Stimulated activated naive CD8-positive, alpha-beta T cell treated with anti-CD3 and anti-CD28 coated beads, Interleukin-15, amount 100 ng/mL, for 72 hours (primary cell): Measurements from ENCODE around the gene CLEC20A.
A peak's percentile ranks its signal among the peaks of the same experiment; 100 is the strongest.

Experiments
- ATAC-seq: fragments of 150-1000 bp; cut with Tn5 transposase; 2 replicates; pipeline ENCODE4 v1.10.0; 2021; ENCODE audit warnings: mild to moderate bottlenecking, moderate library complexity
- DNase-seq, 2 donors: peaks; one replicate each; pipeline ENCODE4 v3.0.0; 2021 to 2022
- H3K27ac Mint-ChIP-seq, 2 donors: one replicate each; pipeline ENCODE4 v1.8.0; 2022; ENCODE audit warnings: mild to moderate bottlenecking in 2 of 2, mixed read lengths in 2 of 2, moderate library complexity in 2 of 2
- H3K27me3 Mint-ChIP-seq: one replicate; pipeline ENCODE4 v1.8.0; 2022; ENCODE audit warnings: mixed read lengths
- H3K4me1 Mint-ChIP-seq: one replicate; pipeline ENCODE4 v1.8.0; 2022; ENCODE audit warnings: mild to moderate bottlenecking, mixed read lengths
- H3K4me3 Mint-ChIP-seq, 2 donors: one replicate each; pipeline ENCODE4 v1.8.0; 2022; ENCODE audit warnings: mild to moderate bottlenecking in 2 of 2, mixed read lengths in 2 of 2, moderate library complexity in 1 of 2
- H3K9me3 Mint-ChIP-seq, 2 donors: one replicate each; pipeline ENCODE4 v1.8.0; 2022; ENCODE audit warnings: mixed read lengths in 2 of 2

CLEC20A gene

DNA sequence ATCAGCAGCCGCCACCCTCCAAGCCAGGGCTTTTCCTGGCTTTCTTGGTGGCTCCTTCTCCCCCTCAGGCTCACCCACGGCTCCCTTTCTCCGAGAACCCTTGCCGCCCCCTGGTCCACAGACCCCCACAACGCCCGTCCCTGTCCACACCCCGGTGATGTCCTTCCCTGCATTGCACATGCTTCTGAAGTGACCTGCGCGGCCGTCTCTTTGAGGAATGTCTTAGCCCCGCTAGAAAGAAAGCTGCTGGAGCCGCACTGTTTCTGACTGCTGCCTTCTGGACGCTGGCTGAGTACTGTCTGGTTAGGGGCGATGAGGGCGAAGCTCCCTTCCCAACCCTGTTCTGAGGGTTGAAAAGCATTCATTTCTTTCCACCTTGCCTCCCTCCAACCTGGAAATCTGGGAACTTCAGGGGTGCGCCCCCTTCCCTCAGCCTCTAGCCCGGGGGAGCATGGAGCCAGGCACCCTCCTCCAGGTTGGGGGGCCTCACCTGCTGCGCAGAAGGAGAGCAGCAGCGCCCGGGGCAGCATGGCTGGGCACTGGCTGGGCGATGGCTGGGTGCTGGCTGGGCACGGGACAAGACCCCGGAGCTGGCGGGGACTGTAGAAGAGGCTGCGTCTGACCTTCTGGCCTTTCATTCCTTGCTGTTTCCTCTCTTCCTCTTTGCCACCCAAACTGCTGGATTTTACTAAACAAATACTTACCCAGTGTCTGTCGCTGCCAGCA, at the start of gene CLEC20A:
TSS of gene CLEC20A (minus strand) at position 555 of the 726 bp plus-strand sequence. CDS start at position 530, 25 bp downstream.
- peak; percentile 4 for ATAC-seq
- peaks cover 3% of the 10 kb centered on the region for H3K27me3 Mint-ChIP-seq
- peak within 1 kb of the TSS in 1 of 2 donors; percentile 6 for H3K27ac Mint-ChIP-seq
- no peaks in the 10 kb centered on the region for H3K4me1 Mint-ChIP-seq
- no peaks in the 10 kb centered on the region for H3K9me3 Mint-ChIP-seq
- H3K4me3 Mint-ChIP-seq, result no peak within 1 kb of the TSS
- no peak for DNase-seq

GRCh38 chr1:178544531-178544930, 47.8 kb upstream of the CLEC20A start:
- no peak for ATAC-seq

DNA sequence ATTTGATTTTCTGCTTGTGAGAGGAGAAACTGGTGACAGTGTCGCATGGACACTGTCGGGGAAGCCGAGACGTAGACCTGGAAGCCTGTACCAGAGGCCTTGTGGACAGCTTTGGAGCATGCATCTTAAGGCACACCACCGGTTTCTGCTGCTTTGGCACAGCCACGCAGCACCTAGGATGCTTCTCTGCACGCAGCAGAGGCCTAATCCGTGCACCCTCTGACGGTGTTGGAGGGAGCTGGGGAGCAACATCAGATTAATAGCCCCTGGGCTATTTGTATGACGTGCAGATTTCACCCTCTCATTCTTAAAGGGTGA, 46.5 kb upstream of the CLEC20A start:
- Mint-ChIP-seq H3K27ac (peak overlapping the region in 1 of 2 donors; percentile 93), H3K4me1 (peaks cover 24% of the 10 kb centered on the region), H3K27me3 (peaks cover 7% of the 10 kb centered on the region), H3K9me3 (no peaks in the 10 kb centered on the region), H3K4me3 (peak overlapping the region; percentile 94 to 96)
- ATAC-seq (peak; percentile 9), DNase-seq (no peak)

More at GRCh38 chr1:178544531-178544930, 47.8 kb upstream of the CLEC20A start:
- peaks cover 24% of the 10 kb centered on the region for H3K4me1 Mint-ChIP-seq
- no peak for DNase-seq
- no peaks in the 10 kb centered on the region for H3K27me3 Mint-ChIP-seq
- H3K4me3 Mint-ChIP-seq, result no peak overlapping the region
- no peaks in the 10 kb centered on the region for H3K9me3 Mint-ChIP-seq
- peak overlapping the region in 1 of 2 donors; percentile 61 for H3K27ac Mint-ChIP-seq

- DNase-seq (peak; percentile 93 to 94), ATAC-seq (peak; percentile 88)
- Mint-ChIP-seq H3K4me1 (peaks cover 24% of the 10 kb centered on the region), H3K27ac (peak overlapping the region; percentile 93 to 96), H3K9me3 (no peaks in the 10 kb centered on the region), H3K4me3 (peak overlapping the region; percentile 94 to 96), H3K27me3 (peaks cover 7% of the 10 kb centered on the region)
Observed at GRCh38 chr1:178542554-178543289, 46.0 kb upstream of the CLEC20A start.

GRCh38 chr1:178541829-178542553, 45.2 kb upstream of the CLEC20A start:
- Mint-ChIP-seq H3K27ac (peak overlapping the region; percentile 90 to 93), H3K9me3 (no peaks in the 10 kb centered on the region)

DNA sequence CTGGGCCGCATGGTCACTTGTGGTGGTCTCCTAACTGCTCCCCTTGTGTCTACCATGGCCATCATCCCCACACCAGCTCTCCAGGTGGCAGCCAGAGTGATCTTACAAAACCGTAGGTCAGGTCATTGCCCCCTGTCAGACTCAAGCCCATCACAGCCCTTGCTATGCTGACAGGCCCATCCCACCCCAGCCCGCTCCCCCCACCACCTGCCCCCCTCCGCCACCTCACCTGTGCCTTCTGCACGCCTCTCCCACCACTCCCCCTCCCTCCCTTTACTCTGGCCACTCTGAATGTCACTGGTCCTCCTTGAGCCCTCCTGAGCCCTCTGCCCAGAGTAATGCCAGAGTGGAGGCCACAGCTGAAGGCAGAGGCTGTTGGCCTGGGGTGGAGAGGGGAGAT, 44.6 kb upstream of the CLEC20A start:
- peaks cover 24% of the 10 kb centered on the region for H3K4me1 Mint-ChIP-seq
- H3K27ac Mint-ChIP-seq, result peak overlapping the region in 1 of 2 donors; percentile 93
- H3K9me3 Mint-ChIP-seq, result no peaks in the 10 kb centered on the region
- H3K27me3 Mint-ChIP-seq, result peaks cover 7% of the 10 kb centered on the region
- peak overlapping the region; percentile 94 to 96 for H3K4me3 Mint-ChIP-seq
- ATAC-seq (no peak), DNase-seq (no peak)

More at GRCh38 chr1:178541829-178542553, 45.2 kb upstream of the CLEC20A start:
- peak overlapping the region; percentile 94 to 96 for H3K4me3 Mint-ChIP-seq
- DNase-seq (peak; percentile 44 to 49), ATAC-seq (peak; percentile 65)
- H3K27me3 Mint-ChIP-seq, result peaks cover 7% of the 10 kb centered on the region
- H3K4me1 Mint-ChIP-seq, result peaks cover 24% of the 10 kb centered on the region

DNA sequence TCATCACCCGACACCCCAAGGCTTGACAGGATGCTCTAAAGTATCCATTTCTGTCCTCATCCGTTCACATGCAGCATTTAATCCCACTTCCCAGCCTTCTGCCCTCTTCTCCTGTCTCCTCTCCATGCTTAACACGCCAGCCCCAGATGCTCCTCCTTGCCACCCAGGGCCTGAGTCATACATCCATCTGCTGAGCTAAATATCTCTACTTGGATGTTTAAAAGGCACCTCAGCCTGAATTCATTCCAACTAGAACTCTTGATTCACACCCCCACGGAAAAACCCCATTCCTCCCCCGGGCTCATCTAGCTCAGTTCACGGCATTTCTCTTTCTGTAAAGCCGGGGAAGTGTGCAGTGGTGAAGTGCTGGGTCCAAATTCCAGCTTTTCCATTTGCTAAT, 43.9 kb upstream of the CLEC20A start:
- Mint-ChIP-seq H3K4me3 (no peak overlapping the region), H3K4me1 (peaks cover 24% of the 10 kb centered on the region), H3K27me3 (peaks cover 7% of the 10 kb centered on the region), H3K27ac (no peak overlapping the region), H3K9me3 (no peaks in the 10 kb centered on the region)
- no peak for DNase-seq
- ATAC-seq, result no peak

- DNase-seq (no peak), ATAC-seq (no peak)
- H3K4me1 Mint-ChIP-seq, result peaks cover 24% of the 10 kb centered on the region
- no peak overlapping the region for H3K4me3 Mint-ChIP-seq
- no peaks in the 10 kb centered on the region for H3K9me3 Mint-ChIP-seq
- H3K27me3 Mint-ChIP-seq, result peaks cover 7% of the 10 kb centered on the region
- no peak overlapping the region for H3K27ac Mint-ChIP-seq
Observed at GRCh38 chr1:178540204-178540603, 43.4 kb upstream of the CLEC20A start.

DNA sequence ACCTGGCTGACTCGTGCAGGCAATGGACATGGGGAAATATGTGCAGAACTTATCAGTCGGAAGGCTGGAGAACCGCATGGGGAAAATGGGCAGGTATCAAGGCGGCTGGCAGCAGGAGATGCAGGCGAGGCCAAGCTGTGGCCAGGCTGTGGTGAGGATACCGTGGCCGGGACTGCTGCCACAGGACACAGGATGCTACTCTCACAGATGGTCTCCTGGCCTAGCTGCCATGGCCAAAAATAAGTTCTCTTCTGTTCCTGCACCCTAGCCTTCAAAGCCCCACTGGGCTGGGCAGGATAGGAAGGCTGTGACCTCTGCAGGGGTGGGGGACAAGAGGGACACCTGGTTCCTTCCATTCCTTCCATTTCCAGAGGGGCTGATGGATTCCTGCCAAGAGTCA, 42.5 kb upstream of the CLEC20A start:
- Mint-ChIP-seq H3K27me3 (peaks cover 7% of the 10 kb centered on the region), H3K9me3 (no peaks in the 10 kb centered on the region), H3K27ac (no peak overlapping the region), H3K4me3 (no peak overlapping the region), H3K4me1 (peaks cover 19% of the 10 kb centered on the region)
- ATAC-seq (no peak), DNase-seq (no peak)

- Mint-ChIP-seq H3K4me3 (no peak overlapping the region), H3K4me1 (peaks cover 16% of the 10 kb centered on the region), H3K9me3 (no peaks in the 10 kb centered on the region), H3K27ac (no peak overlapping the region), H3K27me3 (peaks cover 7% of the 10 kb centered on the region)
- DNase-seq, result no peak
- no peak for ATAC-seq
Observed at GRCh38 chr1:178538192-178538916, 41.6 kb upstream of the CLEC20A start.

DNA sequence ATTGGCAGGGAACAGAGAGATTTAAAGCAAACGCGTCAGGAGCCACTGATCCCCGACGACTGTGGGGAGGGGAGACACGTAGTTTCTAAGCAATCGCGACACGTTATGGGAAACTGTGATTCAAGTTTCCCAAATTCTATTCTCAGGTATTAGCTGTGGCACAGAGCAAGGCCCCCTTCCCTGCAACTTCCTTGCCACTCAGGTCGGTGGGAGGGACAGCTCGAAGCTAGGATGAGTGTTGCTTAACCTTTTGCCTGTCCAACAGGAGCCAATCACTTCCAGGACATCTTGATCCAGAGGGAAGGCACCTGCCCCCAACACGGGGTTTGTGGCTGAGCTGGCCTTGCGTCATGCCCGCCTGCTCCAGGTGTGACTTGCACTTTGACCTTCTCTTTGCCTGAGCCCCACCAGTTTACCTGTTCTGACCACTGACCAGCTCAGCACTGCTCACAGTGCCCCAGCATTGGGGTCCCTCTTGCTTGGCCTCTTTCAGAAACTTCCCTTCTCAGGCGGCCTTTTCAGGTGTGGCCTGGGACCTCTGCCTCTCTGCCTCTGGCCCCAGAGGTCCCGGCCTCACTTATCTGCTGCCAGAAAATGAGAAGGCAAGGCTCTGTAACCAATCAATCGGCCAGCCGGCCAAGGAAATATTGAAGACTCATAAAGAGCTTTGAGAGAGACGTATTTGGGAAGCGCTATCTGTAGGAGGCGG, 40.8 kb upstream of the CLEC20A start:
- H3K27me3 Mint-ChIP-seq, result peaks cover 9% of the 10 kb centered on the region
- no peaks in the 10 kb centered on the region for H3K9me3 Mint-ChIP-seq
- DNase-seq (no peak), ATAC-seq (no peak)
- peaks cover 12% of the 10 kb centered on the region for H3K4me1 Mint-ChIP-seq
- no peak overlapping the region for H3K27ac Mint-ChIP-seq
- H3K4me3 Mint-ChIP-seq, result no peak overlapping the region

- no peak overlapping the region for H3K27ac Mint-ChIP-seq
- H3K4me1 Mint-ChIP-seq, result peaks cover 17% of the 10 kb centered on the region
- DNase-seq, result no peak
- H3K27me3 Mint-ChIP-seq, result peaks cover 15% of the 10 kb centered on the region
- H3K4me3 Mint-ChIP-seq, result no peak overlapping the region
- no peak for ATAC-seq
- H3K9me3 Mint-ChIP-seq, result no peaks in the 10 kb centered on the region
Observed at GRCh38 chr1:178536844-178537371, 40.1 kb upstream of the CLEC20A start.

DNA sequence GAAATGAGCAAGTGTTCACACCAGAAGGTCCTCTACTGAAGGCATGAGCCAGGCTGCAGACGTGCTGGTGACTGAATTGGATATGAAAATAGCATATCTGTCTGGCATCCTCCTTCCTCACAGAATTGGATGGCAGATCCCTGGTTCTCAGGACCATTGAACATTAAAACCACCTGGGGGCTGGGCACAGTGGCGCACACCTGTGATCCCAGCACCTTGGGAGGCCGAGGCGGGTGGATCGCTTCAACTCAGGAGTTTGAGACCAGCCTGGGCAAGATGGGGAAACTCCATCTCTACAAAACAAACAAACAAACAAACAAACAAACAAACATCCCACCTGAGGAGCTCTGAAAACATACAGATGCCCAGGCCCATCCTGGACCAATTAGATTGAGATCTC, 39.6 kb upstream of the CLEC20A start:
- Mint-ChIP-seq H3K4me3 (no peak overlapping the region), H3K4me1 (peaks cover 12% of the 10 kb centered on the region), H3K27me3 (peaks cover 15% of the 10 kb centered on the region), H3K27ac (no peak overlapping the region), H3K9me3 (no peaks in the 10 kb centered on the region)
- no peak for DNase-seq
- no peak for ATAC-seq

DNA sequence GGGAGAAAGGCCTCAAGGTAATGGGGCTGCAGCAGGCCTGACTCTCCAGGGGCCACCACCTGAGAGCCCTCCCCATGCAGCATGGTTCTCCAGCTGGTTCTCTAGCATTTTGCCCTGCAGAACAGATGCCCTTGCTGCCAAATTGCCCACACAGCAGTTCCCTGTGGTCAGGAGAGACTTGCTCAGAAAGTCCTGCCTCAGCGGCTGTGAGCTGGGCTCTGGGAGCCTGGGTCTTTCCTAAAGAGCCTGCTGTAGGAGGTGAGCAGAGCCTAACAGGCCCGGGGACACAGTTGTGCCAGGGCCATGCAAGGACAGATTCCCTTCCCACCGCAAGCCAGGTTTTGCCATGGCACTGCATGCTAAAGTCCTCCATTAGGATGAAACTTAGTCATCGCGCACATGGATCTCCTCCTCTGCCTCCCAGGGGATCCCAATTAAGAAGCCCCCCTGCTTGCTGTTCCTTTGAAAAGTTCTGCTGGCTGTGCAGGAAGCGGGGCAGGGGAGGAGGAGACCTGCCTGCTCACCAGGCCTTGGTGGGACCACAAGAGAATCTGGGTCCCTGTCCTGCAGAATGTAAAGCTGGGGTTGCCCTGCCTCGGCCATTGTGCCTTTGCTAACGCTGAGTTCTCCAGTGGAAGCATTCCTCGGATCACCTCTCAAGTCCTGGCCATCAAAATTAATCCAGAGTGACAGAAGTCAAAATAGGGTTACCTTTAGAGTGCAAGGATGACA, 37.5 kb upstream of the CLEC20A start:
- ATAC-seq, result no peak

More for the DNA sequence above, 37.5 kb upstream of the CLEC20A start:
- Mint-ChIP-seq H3K4me1 (peaks cover 7% of the 10 kb centered on the region), H3K4me3 (no peak overlapping the region), H3K27me3 (peaks cover 14% of the 10 kb centered on the region), H3K27ac (no peak overlapping the region), H3K9me3 (no peaks in the 10 kb centered on the region)
- DNase-seq, result no peak
